GM12878 (cell line): ENCODE results near the gene CRACDL. TPM values are rescaled to one million over a fixed set of nuclear protein-coding genes. Genes with fewer than 3 reads are reported as not detected.

Experiments used
- ATAC-seq: fragments of 200-7000 bp; cut with Tn5 transposase; 3 replicates; pipeline ENCODE4 v1.9.1; 2020; ENCODE audit warnings: mild to moderate bottlenecking, moderate library complexity
- BruUV-seq: library from RNA; stranded (reverse); fragments of 400-500 nt; replicated peaks from 2 replicates; lab custom pipeline; 2021; lab: Mats Ljungman, UMichigan
- CTCF ChIA-PET: fragments of 300-600 bp; sonication (Branson Sonifier 250); formaldehyde crosslinking; extraction: SDS; loops from one replicate; lab custom pipeline; 2021; ENCODE audit warnings: inconsistent platforms; lab: Yijun Ruan, JAX
- POLR2A ChIA-PET: fragments of 350-600 bp; formaldehyde crosslinking; extraction: SDS; loops from one replicate; lab custom pipeline; 2021; ENCODE audit warnings: inconsistent platforms; lab: Charles Lee
- RAD21 ChIA-PET: fragments of 300-600 bp; sonication (Branson Sonifier 250); formaldehyde crosslinking; loops from one replicate; lab custom pipeline; 2023; ENCODE audit warnings: antibody characterized with exemption; ENCODE audit not compliant: unreplicated experiment; lab: Charles Lee
- SMC1A ChIA-PET: fragments of 300-600 bp; sonication (Branson Sonifier 250); formaldehyde crosslinking; loops from one replicate; lab custom pipeline; 2023; ENCODE audit not compliant: unreplicated experiment, uncharacterized antibody; lab: Charles Lee
- DNase-seq: peaks from one replicate; pipeline ENCODE4 v3.0.0-alpha.2; 2011; ENCODE audit warnings: low read depth, low spot score
- FAIRE-seq: peaks from 3 replicates; lab custom pipeline; 2011; peaks lifted over from hg19 to GRCh38; lab: Jason Lieb, UNC
- H2AFZ ChIP-seq: 2 replicates; pipeline ENCODE4 v1.6.0; 2011; ENCODE audit warnings: low read depth, low read length, control low read depth; ENCODE audit not compliant: control insufficient read depth
- H3K27ac ChIP-seq: 2 replicates; pipeline ENCODE4 v1.5.1; 2011; ENCODE audit warnings: control low read depth; ENCODE audit not compliant: control insufficient read depth, insufficient read depth
- H3K27me3 ChIP-seq, 2 experiments: replicated peaks in 1 of 2; 2 replicates each; pipeline versions ENCODE4 v1.6.0 to v1.6.1; 2011; ENCODE audit warnings: low read length in 1 of 2; ENCODE audit not compliant: control insufficient read depth in 2 of 2, insufficient read depth in 2 of 2
- H3K36me3 ChIP-seq, 2 experiments: 2 replicates each; pipeline ENCODE4 v1.5.1; 2011; ENCODE audit warnings: low read length in 1 of 2; ENCODE audit not compliant: control insufficient read depth in 2 of 2, insufficient read depth in 2 of 2
- H3K4me1 ChIP-seq: 2 replicates; pipeline ENCODE4 v1.6.1; 2011; ENCODE audit warnings: mild to moderate bottlenecking, low read length, moderate library complexity, mixed read lengths; ENCODE audit not compliant: control insufficient read depth, insufficient read depth
- H3K4me2 ChIP-seq: 2 replicates; pipeline ENCODE4 v1.6.0; 2011; ENCODE audit warnings: control low read depth; ENCODE audit not compliant: control insufficient read depth, insufficient read depth
- H3K4me3 ChIP-seq: fragments of 200-600 bp; sonication (generic); 2 replicates; pipeline ENCODE4 v1.5.1; 2016
- H3K79me2 ChIP-seq: 2 replicates; pipeline ENCODE4 v1.6.0; 2011; ENCODE audit warnings: low read length; ENCODE audit not compliant: control insufficient read depth, insufficient read depth
- H3K9ac ChIP-seq: 2 replicates; pipeline ENCODE4 v1.8.0; 2011; ENCODE audit warnings: low read length, control low read depth, mixed read lengths; ENCODE audit not compliant: control insufficient read depth, insufficient read depth
- H3K9me3 ChIP-seq: replicated peaks from 3 replicates; pipeline ENCODE4 v1.5.1; 2011; ENCODE audit warnings: mild to moderate bottlenecking, low read length; ENCODE audit not compliant: control insufficient read depth, insufficient read depth
- H4K20me1 ChIP-seq: 2 replicates; pipeline ENCODE4 v1.6.0; 2011; ENCODE audit not compliant: control insufficient read depth, insufficient read depth
- ATF7 ChIP-seq: fragments of 450-650 bp; IDR thresholded peaks from 2 replicates; pipeline ENCODE4 v1.6.1; 2016; ENCODE audit warnings: low read depth, mild to moderate bottlenecking
- FOXM1 ChIP-seq: IDR thresholded peaks from 2 replicates; pipeline ENCODE4 v1.6.1; 2012; ENCODE audit warnings: low read depth, mild to moderate bottlenecking, inconsistent platforms, low read length, moderate library complexity
- HDAC6 ChIP-seq: fragments of 200-600 bp; sonication (generic); IDR thresholded peaks from one replicate; pipeline ENCODE4 v1.8.0; 2017; ENCODE audit warnings: antibody characterized with exemption; ENCODE audit not compliant: unreplicated experiment
- IKZF2 ChIP-seq, 2 experiments: fragments of 450-650 bp; IDR thresholded peaks; 2 replicates each; pipeline ENCODE4 v1.6.1; 2017; ENCODE audit warnings: mild to moderate bottlenecking in 2 of 2, moderate library complexity in 2 of 2
- MXI1 ChIP-seq: fragments of 150-350 bp; IDR thresholded peaks from 2 replicates; pipeline ENCODE4 v1.6.1; 2011; ENCODE audit warnings: low read depth, mild to moderate bottlenecking, inconsistent platforms, low read length, improper control_type of control experiment
- POLR2AphosphoS2 ChIP-seq: IDR thresholded peaks from 2 replicates; pipeline ENCODE4 v1.6.1; 2011; ENCODE audit warnings: low read depth, mild to moderate bottlenecking, low read length, improper control_type of control experiment, moderate library complexity
- SIX5 ChIP-seq: IDR thresholded peaks from 2 replicates; pipeline ENCODE4 v1.6.1; 2011; ENCODE audit warnings: mild to moderate bottlenecking, low read depth, low read length, moderate library complexity; ENCODE audit not compliant: severe bottlenecking
- SMAD5 ChIP-seq: IDR thresholded peaks from 2 replicates; pipeline ENCODE4 v1.6.1; 2016; ENCODE audit warnings: antibody characterized with exemption, low read depth
- STAT3 ChIP-seq: IDR thresholded peaks from 2 replicates; pipeline ENCODE4 v1.6.1; 2011; ENCODE audit warnings: low read depth, low read length, improper control_type of control experiment
- YY1 ChIP-seq: IDR thresholded peaks from 2 replicates; pipeline ENCODE4 v1.6.1; 2011; ENCODE audit warnings: low read depth, mild to moderate bottlenecking, low read length
- WGBS: methylation state at CpG from one replicate; pipeline ENCODE4 v1.1.6; 2016; ENCODE audit warnings: low lambda C conversion rate; ENCODE audit not compliant: insufficient replicate concordance, insufficient coverage; ENCODE audit errors: missing lambda C conversion rate; 5-methylcytosine and 5-hydroxymethylcytosine counted together
- in situ Hi-C: fragments of 300-500 bp; cut with MboI; formaldehyde crosslinking; loops from 9 replicates; pipeline ENCODE4 v1.14.3; 2018; ENCODE audit warnings: mixed read lengths
- intact Hi-C: fragments of 100-400 bp; cut with micrococcal nuclease; formaldehyde crosslinking; loops from one replicate; pipeline ENCODE4 v1.14.2; 2022; ENCODE audit not compliant: unreplicated experiment
- polyA plus RNA-seq, 11 experiments: library from polyadenylated mRNA; depleted of rRNA in 4 of 11; unstranded in 6 of 11; stranded (reverse) in 5 of 11; fragments of >200 nt; fragmentation: Nextera tagmentation in 4 of 11; fragmentation: Illumina TruSeq in 1 of 11; extraction: Ambion mirVana in 4 of 11; extraction: Trizol in 1 of 11; gene quantifications; 1 replicate in 1 of 11; 2 replicates in 10 of 11; pipeline versions ENCODE4 v1.2.1 to v1.2.3, GENCODE V29; 2011 to 2016; ENCODE audit warnings: inconsistent platforms in 2 of 11, missing spikeins in 2 of 11, low read depth in 1 of 11
- total RNA-seq, 4 experiments: library from RNA; depleted of rRNA in 3 of 4; stranded (reverse); fragments of >200 nt in 3 of 4; fragmentation: Illumina TruSeq in 1 of 4; extraction: Trizol in 1 of 4; gene quantifications; 2 replicates each; pipeline versions ENCODE4 v1.2.1 to v1.2.3, GENCODE V29; 2013 to 2021
- TF ChIP-seq, protein P1 (sequence below): fragments of 450-650 bp; formaldehyde crosslinking; IDR thresholded peaks from 2 replicates; pipeline ENCODE4 v1.4.0; 2022; ENCODE audit warnings: mild to moderate bottlenecking, moderate library complexity
- TF ChIP-seq, protein P2 (sequence below): IDR thresholded peaks from 2 replicates; pipeline ENCODE4 v1.6.1; 2012; ENCODE audit warnings: low read length, inconsistent platforms
- TF ChIP-seq, protein P3 (sequence below): IDR thresholded peaks from 2 replicates; pipeline ENCODE4 v1.6.1; 2011; ENCODE audit warnings: mild to moderate bottlenecking, low read depth, low read length, moderate library complexity; ENCODE audit not compliant: insufficient replicate concordance
- TF ChIP-seq, protein P4 (sequence below): IDR thresholded peaks from 2 replicates; pipeline ENCODE4 v1.6.1; 2011; ENCODE audit warnings: borderline replicate concordance, low read depth, mild to moderate bottlenecking, moderate library complexity, mixed read lengths, low read length; ENCODE audit not compliant: insufficient read depth; ENCODE audit errors: extremely low read length
- TF ChIP-seq, protein P5 (sequence below): IDR thresholded peaks from 2 replicates; pipeline ENCODE4 v1.6.1; 2012; ENCODE audit warnings: low read depth, low read length, improper control_type of control experiment

The CRACDL gene
- total and polyA plus RNA-seq, 10 of the 15 experiments (the other 5 are each of a cell fraction or from before 2014, with no cell fraction given) = 0.03 to 0.72 (median 0.14) TPM

DNA sequence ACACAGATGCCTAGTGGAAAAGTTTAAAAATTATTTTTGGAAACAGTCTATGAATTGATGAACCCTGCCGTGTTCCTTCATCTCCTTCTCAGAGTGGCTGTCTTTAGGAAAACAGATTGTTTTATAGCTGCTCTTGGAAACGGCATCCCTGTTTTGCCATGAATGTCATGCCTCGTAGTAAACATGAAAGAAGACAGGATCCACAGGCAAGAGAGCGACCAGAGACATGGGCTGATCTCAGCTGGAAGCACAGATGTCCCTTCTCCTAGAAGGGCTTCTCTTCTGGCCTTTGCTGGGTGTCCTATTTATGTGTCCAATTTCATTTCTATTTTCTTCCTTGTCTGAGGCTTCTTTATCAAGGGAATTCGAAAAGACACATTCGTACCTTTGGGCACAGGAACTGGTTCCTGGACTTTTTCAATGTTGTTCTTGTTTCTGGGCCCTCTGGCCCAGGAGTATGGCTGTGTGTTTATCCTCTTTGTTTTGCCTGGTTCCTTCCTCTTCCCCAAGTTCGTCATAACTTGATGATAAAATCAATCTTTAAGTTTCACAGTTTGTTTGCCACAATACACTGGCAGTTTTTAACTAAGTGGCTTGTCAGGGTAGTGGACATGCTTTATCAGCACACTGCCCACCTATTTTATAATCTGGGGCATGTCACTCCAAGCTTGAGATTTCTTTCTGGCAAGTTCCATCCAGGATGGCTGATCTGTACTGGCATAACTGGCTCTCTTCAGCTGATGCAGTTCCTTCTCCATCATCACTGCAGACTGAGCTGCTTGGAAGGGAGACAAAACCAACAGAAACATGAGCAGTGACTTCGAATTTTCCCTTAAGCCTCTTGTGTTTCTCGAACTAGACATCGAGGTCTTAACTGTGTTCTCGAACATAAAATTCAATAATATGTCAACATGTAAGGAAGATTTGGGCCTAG lies 141.9 kb downstream of the CRACDL start:
- Histone ChIP-seq H3K27me3 (no peaks in the 10 kb centered on the region; a peak in 1 of 4 replicates), H3K4me2 (no peak overlapping the region), H3K9ac (no peak overlapping the region), H3K4me1 (no peaks in the 10 kb centered on the region), H2AFZ (no peak overlapping the region), H3K9me3 (no peaks in the 10 kb centered on the region), H3K27ac (no peak overlapping the region), H4K20me1 (no peaks in the 10 kb centered on the region), H3K36me3 (no peaks in the 10 kb centered on the region), H3K79me2 (no peaks in the 10 kb centered on the region), H3K4me3 (no peak overlapping the region)
- BruUV-seq = no TSS peak
- intact Hi-C loops (no loop called here), in situ Hi-C loops (no loop called here)
- POLR2A ChIA-PET = no interaction called here
- SMC1A ChIA-PET = interaction anchor here (1.1 kb wide), 1 partner anchor 10 kb away, joined by 3 read pairs; no protein-coding TSS in a partner anchor
- no peak for ATAC-seq
- TF ChIP-seq MXI1 (no peak), ATF7 (no peak), STAT3 (no peak), YY1 (no peak), HDAC6 (no peak), POLR2AphosphoS2 (no peak), SMAD5 (no peak), FOXM1 (no peak), SIX5 (no peak), IKZF2 (IDR thresholded peaks at IDR 0.05) (no peak)
- TF ChIP-seq, protein P1, sequence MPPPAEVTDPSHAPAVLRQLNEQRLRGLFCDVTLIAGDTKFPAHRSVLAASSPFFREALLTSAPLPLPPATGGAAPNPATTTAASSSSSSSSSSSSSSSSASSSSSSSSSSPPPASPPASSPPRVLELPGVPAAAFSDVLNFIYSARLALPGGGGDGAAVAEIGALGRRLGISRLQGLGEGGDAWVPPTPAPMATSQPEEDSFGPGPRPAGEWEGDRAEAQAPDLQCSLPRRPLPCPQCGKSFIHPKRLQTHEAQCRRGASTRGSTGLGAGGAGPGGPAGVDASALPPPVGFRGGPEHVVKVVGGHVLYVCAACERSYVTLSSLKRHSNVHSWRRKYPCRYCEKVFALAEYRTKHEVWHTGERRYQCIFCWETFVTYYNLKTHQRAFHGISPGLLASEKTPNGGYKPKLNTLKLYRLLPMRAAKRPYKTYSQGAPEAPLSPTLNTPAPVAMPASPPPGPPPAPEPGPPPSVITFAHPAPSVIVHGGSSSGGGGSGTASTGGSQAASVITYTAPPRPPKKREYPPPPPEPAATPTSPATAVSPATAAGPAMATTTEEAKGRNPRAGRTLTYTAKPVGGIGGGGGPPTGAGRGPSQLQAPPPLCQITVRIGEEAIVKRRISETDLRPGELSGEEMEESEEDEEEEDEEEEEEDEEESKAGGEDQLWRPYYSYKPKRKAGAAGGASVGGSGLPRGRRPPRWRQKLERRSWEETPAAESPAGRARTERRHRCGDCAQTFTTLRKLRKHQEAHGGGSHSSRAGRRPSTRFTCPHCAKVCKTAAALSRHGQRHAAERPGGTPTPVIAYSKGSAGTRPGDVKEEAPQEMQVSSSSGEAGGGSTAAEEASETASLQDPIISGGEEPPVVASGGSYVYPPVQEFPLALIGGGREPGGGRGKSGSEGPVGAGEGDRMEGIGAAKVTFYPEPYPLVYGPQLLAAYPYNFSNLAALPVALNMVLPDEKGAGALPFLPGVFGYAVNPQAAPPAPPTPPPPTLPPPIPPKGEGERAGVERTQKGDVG (CRISPR knock-in tag) = no peak
- TF ChIP-seq, protein P2, sequence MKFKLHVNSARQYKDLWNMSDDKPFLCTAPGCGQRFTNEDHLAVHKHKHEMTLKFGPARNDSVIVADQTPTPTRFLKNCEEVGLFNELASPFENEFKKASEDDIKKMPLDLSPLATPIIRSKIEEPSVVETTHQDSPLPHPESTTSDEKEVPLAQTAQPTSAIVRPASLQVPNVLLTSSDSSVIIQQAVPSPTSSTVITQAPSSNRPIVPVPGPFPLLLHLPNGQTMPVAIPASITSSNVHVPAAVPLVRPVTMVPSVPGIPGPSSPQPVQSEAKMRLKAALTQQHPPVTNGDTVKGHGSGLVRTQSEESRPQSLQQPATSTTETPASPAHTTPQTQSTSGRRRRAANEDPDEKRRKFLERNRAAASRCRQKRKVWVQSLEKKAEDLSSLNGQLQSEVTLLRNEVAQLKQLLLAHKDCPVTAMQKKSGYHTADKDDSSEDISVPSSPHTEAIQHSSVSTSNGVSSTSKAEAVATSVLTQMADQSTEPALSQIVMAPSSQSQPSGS = no peak
- TF ChIP-seq, protein P3, sequence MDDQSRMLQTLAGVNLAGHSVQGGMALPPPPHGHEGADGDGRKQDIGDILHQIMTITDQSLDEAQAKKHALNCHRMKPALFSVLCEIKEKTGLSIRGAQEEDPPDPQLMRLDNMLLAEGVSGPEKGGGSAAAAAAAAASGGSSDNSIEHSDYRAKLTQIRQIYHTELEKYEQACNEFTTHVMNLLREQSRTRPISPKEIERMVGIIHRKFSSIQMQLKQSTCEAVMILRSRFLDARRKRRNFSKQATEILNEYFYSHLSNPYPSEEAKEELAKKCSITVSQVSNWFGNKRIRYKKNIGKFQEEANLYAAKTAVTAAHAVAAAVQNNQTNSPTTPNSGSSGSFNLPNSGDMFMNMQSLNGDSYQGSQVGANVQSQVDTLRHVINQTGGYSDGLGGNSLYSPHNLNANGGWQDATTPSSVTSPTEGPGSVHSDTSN = no peak
- TF ChIP-seq, protein P4, sequence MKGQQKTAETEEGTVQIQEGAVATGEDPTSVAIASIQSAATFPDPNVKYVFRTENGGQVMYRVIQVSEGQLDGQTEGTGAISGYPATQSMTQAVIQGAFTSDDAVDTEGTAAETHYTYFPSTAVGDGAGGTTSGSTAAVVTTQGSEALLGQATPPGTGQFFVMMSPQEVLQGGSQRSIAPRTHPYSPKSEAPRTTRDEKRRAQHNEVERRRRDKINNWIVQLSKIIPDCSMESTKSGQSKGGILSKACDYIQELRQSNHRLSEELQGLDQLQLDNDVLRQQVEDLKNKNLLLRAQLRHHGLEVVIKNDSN = no peak
- TF ChIP-seq, protein P5, sequence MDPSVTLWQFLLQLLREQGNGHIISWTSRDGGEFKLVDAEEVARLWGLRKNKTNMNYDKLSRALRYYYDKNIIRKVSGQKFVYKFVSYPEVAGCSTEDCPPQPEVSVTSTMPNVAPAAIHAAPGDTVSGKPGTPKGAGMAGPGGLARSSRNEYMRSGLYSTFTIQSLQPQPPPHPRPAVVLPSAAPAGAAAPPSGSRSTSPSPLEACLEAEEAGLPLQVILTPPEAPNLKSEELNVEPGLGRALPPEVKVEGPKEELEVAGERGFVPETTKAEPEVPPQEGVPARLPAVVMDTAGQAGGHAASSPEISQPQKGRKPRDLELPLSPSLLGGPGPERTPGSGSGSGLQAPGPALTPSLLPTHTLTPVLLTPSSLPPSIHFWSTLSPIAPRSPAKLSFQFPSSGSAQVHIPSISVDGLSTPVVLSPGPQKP = no peak
- CTCF ChIA-PET = interaction anchor here (1.0 kb wide), 1 partner anchor 44 kb away, joined by 3 read pairs; no protein-coding TSS in a partner anchor
- no peak for DNase-seq
- RAD21 ChIA-PET = no interaction called here
- WGBS = 21% methylated on average over 11 of the region's 11 CpGs
- no peak for FAIRE-seq
